Measurements from ENCODE around the gene SSBP1. TPM values are rescaled to one million over a fixed set of nuclear protein-coding genes. Genes with fewer than 3 reads are reported as not detected.
"Not testable (repeated sequence)": the region's sequence is repeated elsewhere in the genome, so short reads cannot be mapped to it uniquely, and the experiment has no call there.

Gene SSBP1
- total RNA-seq, 1 donor from 2014 or later = 67.9 TPM

GRCh38 chr7:141709318-141709717, 28.8 kb upstream of the SSBP1 start:
- no peak for DNase-seq (ENCODE audit: low spot score)

GRCh38 chr7:141709749-141710148, 28.4 kb upstream of the SSBP1 start:
- no peak for DNase-seq (ENCODE audit: low spot score)

- DNase-seq (ENCODE audit: low spot score) = no peak
These were observed 27.9 kb upstream of the SSBP1 start for GRCh38 chr7:141710301-141710700.

- DNase-seq (ENCODE audit: low spot score) = no peak
These were observed 25.4 kb upstream of the SSBP1 start for GRCh38 chr7:141712603-141713255.

- DNase-seq (ENCODE audit: low spot score) = no peak
These were observed 24.3 kb upstream of the SSBP1 start for GRCh38 chr7:141713890-141714289.

- DNase-seq (ENCODE audit: low spot score) = no peak
These were observed 23.6 kb upstream of the SSBP1 start for GRCh38 chr7:141714571-141714970.

- no peak for DNase-seq (ENCODE audit: low spot score)
These were observed 23.1 kb upstream of the SSBP1 start for GRCh38 chr7:141715018-141715417.

GRCh38 chr7:141715794-141716689, 22.1 kb upstream of the SSBP1 start:
- no peak for DNase-seq (ENCODE audit: low spot score)

- DNase-seq (ENCODE audit: low spot score) = no peak
These were observed 20.7 kb upstream of the SSBP1 start for GRCh38 chr7:141717450-141717849.

- DNase-seq (ENCODE audit: low spot score) = no peak
These were observed 15.6 kb upstream of the SSBP1 start for GRCh38 chr7:141722529-141722928.

GRCh38 chr7:141729020-141729419, 9.1 kb upstream of the SSBP1 start:
- no peak for DNase-seq (ENCODE audit: low spot score)

GRCh38 chr7:141731476-141732149, 6.5 kb upstream of the SSBP1 start:
- no peak for DNase-seq (ENCODE audit: low spot score)

GRCh38 chr7:141737118-141737835, 881 bp upstream of the SSBP1 start:
- no peak for DNase-seq (ENCODE audit: low spot score)

GRCh38 chr7:141738592-141739013, 445 bp downstream of the SSBP1 start:
- DNase-seq (ENCODE audit: low spot score) = no peak

- no peak for DNase-seq (ENCODE audit: low spot score)
These were observed 1.1 kb downstream of the SSBP1 start for GRCh38 chr7:141739250-141739649.

GRCh38 chr7:141742229-141742628, 4.1 kb downstream of the SSBP1 start:
- no peak for DNase-seq (ENCODE audit: low spot score)

- no peak for DNase-seq (ENCODE audit: low spot score)
These were observed 6.0 kb downstream of the SSBP1 start for GRCh38 chr7:141744131-141744530.

- DNase-seq (ENCODE audit: low spot score) = no peak
These were observed 10.2 kb downstream of the SSBP1 start for GRCh38 chr7:141748396-141748795.

- not testable (repeated sequence) for DNase-seq (ENCODE audit: low spot score)
These were observed 13.7 kb downstream of the SSBP1 start for GRCh38 chr7:141751904-141752303.

GRCh38 chr7:141752634-141753033, 14.5 kb downstream of the SSBP1 start:
- DNase-seq (ENCODE audit: low spot score) = no peak

GRCh38 chr7:141754939-141755338, 16.8 kb downstream of the SSBP1 start:
- DNase-seq (ENCODE audit: low spot score) = no peak

GRCh38 chr7:141763797-141764196, 25.6 kb downstream of the SSBP1 start, which contains the start of gene TAS2R3:
TSS of gene TAS2R3 (plus strand) at chr7:141764097. CDS start at chr7:141764159, 62 bp downstream.
- DNase-seq (ENCODE audit: low spot score) = no peak
